Measurements from ENCODE around the gene ARHGAP40. TPM values are rescaled to one million over a fixed set of nuclear protein-coding genes. Genes with fewer than 3 reads are reported as not detected.

The ARHGAP40 gene
- total and polyA plus RNA-seq, 2 donors (not counting 3 experiments of a cell fraction or from before 2014, with no cell fraction given): 0.18 to 0.20 TPM

DNA sequence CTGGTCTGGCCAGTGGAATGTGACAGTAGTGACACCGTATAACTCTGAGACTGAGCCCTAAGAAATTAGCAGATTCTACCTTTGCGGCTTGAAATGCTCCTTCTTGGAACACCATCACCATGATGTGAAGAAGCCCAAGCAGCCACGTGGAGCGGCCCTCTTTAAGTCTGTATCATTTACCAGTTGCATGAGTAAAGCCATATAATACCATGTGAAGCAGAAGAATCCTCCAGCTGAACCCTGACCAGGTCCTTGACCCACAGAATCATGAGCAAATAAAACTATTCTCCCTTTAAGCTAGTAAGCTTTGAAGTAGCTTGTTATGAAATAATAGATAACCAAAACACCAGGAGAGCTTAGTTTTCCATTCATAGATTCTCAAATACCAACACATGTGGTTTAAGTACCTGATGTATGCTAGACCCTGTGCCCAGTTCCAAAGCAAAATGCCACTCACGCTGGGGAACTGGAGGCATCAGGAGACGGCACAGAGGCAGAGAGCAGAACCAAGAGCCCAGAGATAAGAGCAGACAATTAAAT, 65.9 kb downstream of the ARHGAP40 start:
- BruUV-seq (replicated peaks): no TSS peak
- no peaks in the 10 kb centered on the region for H3K4me1 ChIP-seq (ENCODE audit: control insufficient read depth, extremely low read depth, insufficient read depth, low read length)
- no peak overlapping the region for H3K9ac ChIP-seq (replicated peaks; ENCODE audit: extremely low read depth, insufficient read depth, low read length)
- intact Hi-C loops (cut with micrococcal nuclease): no loop called here
- dilution Hi-C loops (cut with MboI; ENCODE audit: extremely low pct_ligation_motif_present, low sequenced_read_pairs): no loop called here
- H3K9me1 ChIP-seq (replicated peaks; ENCODE audit: control insufficient read depth, extremely low read depth, insufficient read depth, low read length): no peaks in the 10 kb centered on the region
- no peak overlapping the region for H3K4me3 ChIP-seq (replicated peaks in 1 of 3; ENCODE audit: insufficient read depth in 1 of 3, low read depth in 1 of 3, low read length in 3 of 3)
- DNase-seq (ENCODE audit: low read depth, low spot score) (no peak), FAIRE-seq (no peak)
- no peaks in the 10 kb centered on the region for H3K9me3 ChIP-seq (replicated peaks; ENCODE audit: control insufficient read depth, insufficient read depth, low read length)
- H3K4me2 ChIP-seq (ENCODE audit: insufficient read depth, low read length): no peak overlapping the region
- no peaks in the 10 kb centered on the region for H3K79me2 ChIP-seq (ENCODE audit: control insufficient read depth, insufficient read depth, low read length)
- H2AFZ ChIP-seq (ENCODE audit: low read depth, low read length): no peak overlapping the region
- peaks cover 14% of the 10 kb centered on the region in 2 experiments for H3K27me3 ChIP-seq (ENCODE audit: control insufficient read depth in 2 of 2, insufficient read depth in 2 of 2, low read length in 2 of 2)
- ChIA-PET POLR2A (no interaction called here), CTCF (interaction anchor here (0.7 to 2.5 kb wide), 4 partner anchors 8 to 225 kb away, joined by 3 to 15 read pairs (median 4); no protein-coding TSS in a partner anchor)
- TF ChIP-seq, protein P1, sequence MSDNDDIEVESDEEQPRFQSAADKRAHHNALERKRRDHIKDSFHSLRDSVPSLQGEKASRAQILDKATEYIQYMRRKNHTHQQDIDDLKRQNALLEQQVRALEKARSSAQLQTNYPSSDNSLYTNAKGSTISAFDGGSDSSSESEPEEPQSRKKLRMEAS (IDR thresholded peaks at IDR 0.05; ENCODE audit: insufficient read depth, insufficient read length): no peak
- TF ChIP-seq EZH2 (IDR thresholded peaks at IDR 0.05; ENCODE audit: borderline replicate concordance, low read depth, low read length, severe bottlenecking) (no peak), JUN (IDR thresholded peaks at IDR 0.05; ENCODE audit: borderline replicate concordance, insufficient read depth, insufficient read length, low read depth) (no peak), FOS (IDR thresholded peaks at IDR 0.05; ENCODE audit: borderline replicate concordance, insufficient read depth, low read length) (no peak), POLR2AphosphoS5 (IDR thresholded peaks at IDR 0.05; ENCODE audit: insufficient read depth, low read depth, low read length) (no peak), MYC (IDR thresholded peaks at IDR 0.05; ENCODE audit: low read depth, low read length) (no peak), GATA2 (IDR thresholded peaks at IDR 0.05; ENCODE audit: insufficient read depth, insufficient read length, low read depth, low read length) (no peak), POLR2A (IDR thresholded peaks at IDR 0.05; ENCODE audit: low read depth, low read length) (no peak)
- TF ChIP-seq, protein P2, sequence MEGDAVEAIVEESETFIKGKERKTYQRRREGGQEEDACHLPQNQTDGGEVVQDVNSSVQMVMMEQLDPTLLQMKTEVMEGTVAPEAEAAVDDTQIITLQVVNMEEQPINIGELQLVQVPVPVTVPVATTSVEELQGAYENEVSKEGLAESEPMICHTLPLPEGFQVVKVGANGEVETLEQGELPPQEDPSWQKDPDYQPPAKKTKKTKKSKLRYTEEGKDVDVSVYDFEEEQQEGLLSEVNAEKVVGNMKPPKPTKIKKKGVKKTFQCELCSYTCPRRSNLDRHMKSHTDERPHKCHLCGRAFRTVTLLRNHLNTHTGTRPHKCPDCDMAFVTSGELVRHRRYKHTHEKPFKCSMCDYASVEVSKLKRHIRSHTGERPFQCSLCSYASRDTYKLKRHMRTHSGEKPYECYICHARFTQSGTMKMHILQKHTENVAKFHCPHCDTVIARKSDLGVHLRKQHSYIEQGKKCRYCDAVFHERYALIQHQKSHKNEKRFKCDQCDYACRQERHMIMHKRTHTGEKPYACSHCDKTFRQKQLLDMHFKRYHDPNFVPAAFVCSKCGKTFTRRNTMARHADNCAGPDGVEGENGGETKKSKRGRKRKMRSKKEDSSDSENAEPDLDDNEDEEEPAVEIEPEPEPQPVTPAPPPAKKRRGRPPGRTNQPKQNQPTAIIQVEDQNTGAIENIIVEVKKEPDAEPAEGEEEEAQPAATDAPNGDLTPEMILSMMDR (IDR thresholded peaks at IDR 0.05; ENCODE audit: extremely low read depth in 1 of 2, insufficient read depth in 1 of 2, low read depth in 1 of 2, low read length in 2 of 2): no peak
- no peaks in the 10 kb centered on the region for H4K20me1 ChIP-seq (replicated peaks; ENCODE audit: control insufficient read depth, extremely low read depth, insufficient read depth, low read length)
- H3K36me3 ChIP-seq (ENCODE audit: control insufficient read depth in 2 of 2, extremely low read depth in 1 of 2, insufficient read depth in 2 of 2, low read length in 2 of 2): no peaks in the 10 kb centered on the region
- H3K27ac ChIP-seq (ENCODE audit: insufficient read depth, low read depth, low read length): no peak overlapping the region

Measured in endothelial cell of umbilical vein (primary cell).